HepG2 (cell line): ENCODE measurements around the gene HAUS5. TPM values are rescaled to one million over a fixed set of nuclear protein-coding genes. Genes with fewer than 3 reads are reported as not detected.
A peak's percentile ranks its signal among the peaks of the same experiment; 100 is the strongest.

ENCODE experiments used
- ATF7 ChIP-seq, 2 experiments: fragments of 450-650 bp in 1 of 2; sonication (generic) in 1 of 2; formaldehyde crosslinking in 1 of 2; IDR thresholded peaks; 2 replicates each; pipeline versions ENCODE4 v1.4.0 to v1.6.1; 2016 to 2020; ENCODE audit warnings: antibody characterized with exemption in 1 of 2, mild to moderate bottlenecking in 1 of 2, missing genetic modification reagents in 1 of 2
- ATM ChIP-seq: fragments of 450-650 bp; IDR thresholded peaks from 2 replicates; pipeline ENCODE4 v1.7.1; 2017; ENCODE audit warnings: mild to moderate bottlenecking, borderline replicate concordance
- CREM ChIP-seq, 2 experiments: sonication (generic) in 1 of 2; formaldehyde crosslinking in 1 of 2; IDR thresholded peaks; 2 replicates each; pipeline versions ENCODE4 v1.4.0 to v1.6.1; 2016 to 2020; ENCODE audit warnings: antibody characterized with exemption in 1 of 2, mild to moderate bottlenecking in 1 of 2, missing genetic modification reagents in 1 of 2
- GTF2F1 ChIP-seq: fragments of 150-350 bp; IDR thresholded peaks from 2 replicates; pipeline ENCODE4 v1.6.1; 2014; ENCODE audit warnings: low read length
- HNRNPL ChIP-seq: fragments of 200-400 bp; formaldehyde crosslinking; IDR thresholded peaks from 2 replicates; pipeline ENCODE4 v1.6.1; 2017; ENCODE audit warnings: mild to moderate bottlenecking, low read depth, low read length
- MEIS1 ChIP-seq: sonication (generic); formaldehyde crosslinking; IDR thresholded peaks from 2 replicates; pipeline ENCODE4 v1.9.0; 2021; ENCODE audit warnings: mild to moderate bottlenecking, missing genetic modification reagents, moderate library complexity, borderline replicate concordance
- MIER3 ChIP-seq: IDR thresholded peaks from 2 replicates; pipeline ENCODE4 v1.6.1; 2016; ENCODE audit warnings: missing compliant biosample characterization, borderline replicate concordance
- MYC ChIP-seq: sonication (generic); formaldehyde crosslinking; IDR thresholded peaks from 2 replicates; pipeline ENCODE4 v1.9.0; 2021; ENCODE audit warnings: missing genetic modification reagents, borderline replicate concordance
- PREB ChIP-seq: sonication (generic); formaldehyde crosslinking; IDR thresholded peaks from 2 replicates; pipeline ENCODE4 v1.4.0; 2020; ENCODE audit warnings: missing genetic modification reagents
- RFX3 ChIP-seq: IDR thresholded peaks from 2 replicates; pipeline ENCODE4 v1.6.1; 2016; ENCODE audit warnings: missing biosample characterization, missing genetic modification reagents
- U2AF1 ChIP-seq: fragments of 200-400 bp; formaldehyde crosslinking; optimal IDR thresholded peaks from 2 replicates; pipeline ENCODE3; 2017; ENCODE audit warnings: mild to moderate bottlenecking, low read depth, low read length
- ZC3H13 ChIP-seq: sonication (generic); formaldehyde crosslinking; IDR thresholded peaks from 2 replicates; pipeline ENCODE4 v1.8.1; 2023; ENCODE audit warnings: mild to moderate bottlenecking, missing genetic modification reagents, moderate library complexity
- ZFP1 ChIP-seq: IDR thresholded peaks from 2 replicates; pipeline ENCODE4 v1.6.1; 2016
- ZNF143 ChIP-seq: sonication (generic); formaldehyde crosslinking; IDR thresholded peaks from 2 replicates; pipeline ENCODE4 v1.4.0; 2020; ENCODE audit warnings: missing genetic modification reagents
- ZNF331 ChIP-seq: sonication (generic); formaldehyde crosslinking; IDR thresholded peaks from 2 replicates; pipeline ENCODE4 v1.4.0; 2020; ENCODE audit warnings: missing genetic modification reagents
- ZNF343 ChIP-seq: sonication (generic); formaldehyde crosslinking; IDR thresholded peaks from 2 replicates; pipeline ENCODE4 v1.4.0; 2020; ENCODE audit warnings: mild to moderate bottlenecking, missing genetic modification reagents
- ZNF878 ChIP-seq: sonication (generic); formaldehyde crosslinking; IDR thresholded peaks from 2 replicates; pipeline ENCODE4 v1.8.1; 2023; ENCODE audit warnings: mild to moderate bottlenecking, missing genetic modification reagents, moderate library complexity
- polyA plus RNA-seq, 8 experiments: library from polyadenylated mRNA; depleted of rRNA in 3 of 8; stranded (reverse) in 7 of 8; unstranded in 1 of 8; fragments of >200 nt; fragmentation: Illumina TruSeq in 4 of 8; extraction: Trizol in 4 of 8; gene quantifications; 2 replicates each; pipeline versions ENCODE4 v1.2.1 to v1.2.3, GENCODE V29; 2011 to 2016; ENCODE audit warnings: low read depth in 4 of 8, missing spikeins in 1 of 8, mixed read lengths in 1 of 8; ENCODE audit not compliant: insufficient read depth in 1 of 8
- total RNA-seq, 5 experiments: library from RNA; depleted of rRNA; stranded (reverse); fragments of >200 nt; fragmentation: Illumina TruSeq; extraction: Trizol; gene quantifications; 2 replicates each; pipeline ENCODE4 v1.2.3, GENCODE V29; 2016; ENCODE audit warnings: low read depth in 1 of 5
- TF ChIP-seq, protein P1 (sequence below), 2 experiments: sonication (generic) in 1 of 2; formaldehyde crosslinking in 1 of 2; IDR thresholded peaks; 2 replicates each; pipeline versions ENCODE4 v1.4.0 to v1.6.1; 2018 to 2020; ENCODE audit warnings: missing genetic modification reagents in 2 of 2, borderline replicate concordance in 1 of 2, low read depth in 1 of 2, mild to moderate bottlenecking in 1 of 2, missing biosample characterization in 1 of 2
- TF ChIP-seq, protein P2 (sequence below): sonication (generic); formaldehyde crosslinking; IDR thresholded peaks from 2 replicates; pipeline ENCODE4 v1.5.1; 2020; ENCODE audit warnings: mild to moderate bottlenecking, missing genetic modification reagents, moderate library complexity
- TF ChIP-seq, protein P3 (sequence below): sonication (generic); formaldehyde crosslinking; IDR thresholded peaks from 2 replicates; pipeline ENCODE4 v1.8.0; 2022; ENCODE audit warnings: missing genetic modification reagents, mild to moderate bottlenecking, inconsistent platforms, borderline replicate concordance

HAUS5 gene
- total and polyA plus RNA-seq, 2 of the 13 experiments (the other 11 are each of a cell fraction or from before 2014, with no cell fraction given), result 10.3 to 17.7 TPM

- TF ChIP-seq MEIS1 (CRISPR knock-in tag), result peak; percentile 36; the same call in 1 of the 2 replicates
- TF ChIP-seq PREB (CRISPR knock-in tag), result no peak
- TF ChIP-seq MIER3, result no peak
- TF ChIP-seq MYC (CRISPR knock-in tag), result no peak; the same call in 1 of the 2 replicates
- TF ChIP-seq ZFP1 (CRISPR knock-in tag), result no peak
- no peak for TF ChIP-seq ATF7 (IDR thresholded peaks at IDR 0.05)
- TF ChIP-seq ATF7 (CRISPR knock-in tag; IDR thresholded peaks at IDR 0.05), result no peak
- TF ChIP-seq RFX3 (CRISPR knock-in tag), result no peak
- TF ChIP-seq U2AF1, result no peak
- TF ChIP-seq, protein P1, sequence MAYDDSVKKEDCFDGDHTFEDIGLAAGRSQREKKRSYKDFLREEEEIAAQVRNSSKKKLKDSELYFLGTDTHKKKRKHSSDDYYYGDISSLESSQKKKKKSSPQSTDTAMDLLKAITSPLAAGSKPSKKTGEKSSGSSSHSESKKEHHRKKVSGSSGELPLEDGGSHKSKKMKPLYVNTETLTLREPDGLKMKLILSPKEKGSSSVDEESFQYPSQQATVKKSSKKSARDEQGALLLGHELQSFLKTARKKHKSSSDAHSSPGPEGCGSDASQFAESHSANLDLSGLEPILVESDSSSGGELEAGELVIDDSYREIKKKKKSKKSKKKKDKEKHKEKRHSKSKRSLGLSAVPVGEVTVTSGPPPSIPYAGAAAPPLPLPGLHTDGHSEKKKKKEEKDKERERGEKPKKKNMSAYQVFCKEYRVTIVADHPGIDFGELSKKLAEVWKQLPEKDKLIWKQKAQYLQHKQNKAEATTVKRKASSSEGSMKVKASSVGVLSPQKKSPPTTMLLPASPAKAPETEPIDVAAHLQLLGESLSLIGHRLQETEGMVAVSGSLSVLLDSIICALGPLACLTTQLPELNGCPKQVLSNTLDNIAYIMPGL (CRISPR knock-in tag; IDR thresholded peaks at IDR 0.05; ENCODE audit: borderline replicate concordance in 1 of 2, low read depth in 1 of 2), result 0 out of 4 replicates have a peak, but pooled peaks of 1 of the 2 experiments have one; percentile 45
- no peak for TF ChIP-seq ZNF343 (CRISPR knock-in tag)
- TF ChIP-seq ATM, result no peak
- TF ChIP-seq ZNF331, result no peak
- no peak for TF ChIP-seq HNRNPL
- TF ChIP-seq ZNF878 (CRISPR knock-in tag), result no peak
- TF ChIP-seq, protein P2, sequence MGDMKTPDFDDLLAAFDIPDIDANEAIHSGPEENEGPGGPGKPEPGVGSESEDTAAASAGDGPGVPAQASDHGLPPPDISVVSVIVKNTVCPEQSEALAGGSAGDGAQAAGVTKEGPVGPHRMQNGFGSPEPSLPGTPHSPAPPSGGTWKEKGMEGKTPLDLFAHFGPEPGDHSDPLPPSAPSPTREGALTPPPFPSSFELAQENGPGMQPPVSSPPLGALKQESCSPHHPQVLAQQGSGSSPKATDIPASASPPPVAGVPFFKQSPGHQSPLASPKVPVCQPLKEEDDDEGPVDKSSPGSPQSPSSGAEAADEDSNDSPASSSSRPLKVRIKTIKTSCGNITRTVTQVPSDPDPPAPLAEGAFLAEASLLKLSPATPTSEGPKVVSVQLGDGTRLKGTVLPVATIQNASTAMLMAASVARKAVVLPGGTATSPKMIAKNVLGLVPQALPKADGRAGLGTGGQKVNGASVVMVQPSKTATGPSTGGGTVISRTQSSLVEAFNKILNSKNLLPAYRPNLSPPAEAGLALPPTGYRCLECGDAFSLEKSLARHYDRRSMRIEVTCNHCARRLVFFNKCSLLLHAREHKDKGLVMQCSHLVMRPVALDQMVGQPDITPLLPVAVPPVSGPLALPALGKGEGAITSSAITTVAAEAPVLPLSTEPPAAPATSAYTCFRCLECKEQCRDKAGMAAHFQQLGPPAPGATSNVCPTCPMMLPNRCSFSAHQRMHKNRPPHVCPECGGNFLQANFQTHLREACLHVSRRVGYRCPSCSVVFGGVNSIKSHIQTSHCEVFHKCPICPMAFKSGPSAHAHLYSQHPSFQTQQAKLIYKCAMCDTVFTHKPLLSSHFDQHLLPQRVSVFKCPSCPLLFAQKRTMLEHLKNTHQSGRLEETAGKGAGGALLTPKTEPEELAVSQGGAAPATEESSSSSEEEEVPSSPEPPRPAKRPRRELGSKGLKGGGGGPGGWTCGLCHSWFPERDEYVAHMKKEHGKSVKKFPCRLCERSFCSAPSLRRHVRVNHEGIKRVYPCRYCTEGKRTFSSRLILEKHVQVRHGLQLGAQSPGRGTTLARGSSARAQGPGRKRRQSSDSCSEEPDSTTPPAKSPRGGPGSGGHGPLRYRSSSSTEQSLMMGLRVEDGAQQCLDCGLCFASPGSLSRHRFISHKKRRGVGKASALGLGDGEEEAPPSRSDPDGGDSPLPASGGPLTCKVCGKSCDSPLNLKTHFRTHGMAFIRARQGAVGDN (CRISPR knock-in tag), result peak; percentile 86
- TF ChIP-seq CREM (IDR thresholded peaks at IDR 0.05), result 0 out of 2 replicates have a peak, but pooled peaks have one; percentile 18
- TF ChIP-seq CREM (CRISPR knock-in tag; IDR thresholded peaks at IDR 0.05), result no peak
- TF ChIP-seq, protein P3, sequence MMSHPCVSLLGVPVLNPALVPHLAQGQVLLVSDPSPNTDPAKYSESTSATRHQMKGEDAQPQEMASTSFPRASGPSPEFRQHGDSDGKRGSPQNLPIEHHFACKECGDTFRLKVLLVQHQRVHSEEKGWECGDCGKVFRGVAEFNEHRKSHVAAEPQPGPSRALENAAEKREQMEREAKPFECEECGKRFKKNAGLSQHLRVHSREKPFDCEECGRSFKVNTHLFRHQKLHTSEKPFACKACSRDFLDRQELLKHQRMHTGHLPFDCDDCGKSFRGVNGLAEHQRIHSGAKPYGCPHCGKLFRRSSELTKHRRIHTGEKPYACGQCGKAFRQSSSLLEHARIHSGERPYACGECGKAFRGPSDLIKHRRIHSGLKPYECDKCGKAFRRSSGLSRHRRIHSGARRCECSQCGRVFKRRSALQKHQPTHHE (CRISPR knock-in tag), result no peak
- no peak for TF ChIP-seq ZC3H13 (CRISPR knock-in tag)
- TF ChIP-seq ZNF143, result no peak
- TF ChIP-seq GTF2F1, result no peak
Measured at GRCh38 chr19:35673121-35673804, 60.7 kb downstream of the HAUS5 start (continued).
